Fibroblast of villous mesenchyme (primary cell): ENCODE data around the gene HTR3D. TPM values are rescaled to one million over a fixed set of nuclear protein-coding genes. Genes with fewer than 3 reads are reported as not detected.
"Not testable (repeated sequence)": the region's sequence is repeated elsewhere in the genome, so short reads cannot be mapped to it uniquely, and the experiment has no call there.

ENCODE experiments used
- DNase-seq: peaks from one replicate; pipeline ENCODE4 v3.0.0-alpha.2; 2010; ENCODE audit warnings: low read depth
- H3K4me3 ChIP-seq: 2 replicates; pipeline ENCODE4 v1.5.1; 2011; ENCODE audit warnings: low read depth, mild to moderate bottlenecking, low read length
- CTCF ChIP-seq: IDR thresholded peaks from 2 replicates; pipeline ENCODE4 v1.5.1; 2012; ENCODE audit warnings: low read depth, mild to moderate bottlenecking, low read length; ENCODE audit not compliant: insufficient read depth
- total RNA-seq: library from RNA; depleted of rRNA; stranded (reverse); fragments of >200 nt; gene quantifications from 2 replicates; pipeline ENCODE4 v1.2.3, GENCODE V29; 2012

Gene HTR3D
- total RNA-seq, 1 donor = not detected

- TF ChIP-seq CTCF = no peak
- H3K4me3 ChIP-seq = no peak overlapping the region
- DNase-seq = no peak
Observed at GRCh38 chr3:184067573-184068055, 36.1 kb downstream of the HTR3D start.

GRCh38 chr3:184068344-184068743, 36.8 kb downstream of the HTR3D start:
- no peak for TF ChIP-seq CTCF
- no peak overlapping the region for H3K4me3 ChIP-seq
- DNase-seq = no peak

DNA sequence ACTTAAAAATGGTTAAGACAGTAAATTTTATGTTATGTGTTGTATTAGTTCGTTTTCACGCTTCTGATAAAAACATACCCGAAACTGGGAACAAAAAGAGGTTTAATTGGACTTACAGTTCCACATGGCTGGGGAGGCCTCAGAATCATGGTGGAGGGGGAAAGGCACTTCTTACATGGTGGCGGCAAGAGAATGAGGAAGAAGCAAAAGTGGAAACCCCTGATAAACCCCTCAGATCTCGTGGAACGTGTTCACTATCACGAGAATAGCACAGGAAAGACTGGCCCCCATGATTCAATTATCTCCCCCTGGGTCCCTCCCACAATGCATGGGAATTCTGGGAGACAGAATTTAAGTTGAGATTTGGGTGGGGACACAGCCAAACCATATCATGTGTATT, 39.6 kb downstream of the HTR3D start:
- DNase-seq, H3K4me3 ChIP-seq: not testable (repeated sequence)

DNA sequence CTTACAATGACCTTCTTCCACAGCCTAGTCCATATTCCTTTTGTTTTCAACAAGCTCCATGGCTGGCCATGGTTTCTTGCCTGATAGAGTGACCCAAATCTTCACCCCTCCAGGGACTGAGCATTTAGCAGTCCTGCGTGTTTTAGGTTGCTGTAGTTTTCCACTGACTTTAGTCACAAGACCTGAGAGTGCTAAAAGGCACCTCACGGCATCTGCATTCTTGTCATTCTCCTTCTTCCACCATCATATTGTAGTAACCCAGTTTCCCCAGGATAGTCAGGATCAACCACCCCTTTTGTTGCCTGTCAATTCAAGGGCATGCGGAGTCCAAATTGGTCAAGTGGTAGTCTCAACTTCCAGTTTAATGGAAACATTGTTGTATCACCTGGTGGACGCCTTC, 42.1 kb downstream of the HTR3D start:
- H3K4me3 ChIP-seq = no peak overlapping the region
- DNase-seq = no peak
- TF ChIP-seq CTCF = no peak

GRCh38 chr3:184075901-184076300, 44.4 kb downstream of the HTR3D start:
- no peak overlapping the region for H3K4me3 ChIP-seq
- DNase-seq = no peak
- TF ChIP-seq CTCF = no peak

DNA sequence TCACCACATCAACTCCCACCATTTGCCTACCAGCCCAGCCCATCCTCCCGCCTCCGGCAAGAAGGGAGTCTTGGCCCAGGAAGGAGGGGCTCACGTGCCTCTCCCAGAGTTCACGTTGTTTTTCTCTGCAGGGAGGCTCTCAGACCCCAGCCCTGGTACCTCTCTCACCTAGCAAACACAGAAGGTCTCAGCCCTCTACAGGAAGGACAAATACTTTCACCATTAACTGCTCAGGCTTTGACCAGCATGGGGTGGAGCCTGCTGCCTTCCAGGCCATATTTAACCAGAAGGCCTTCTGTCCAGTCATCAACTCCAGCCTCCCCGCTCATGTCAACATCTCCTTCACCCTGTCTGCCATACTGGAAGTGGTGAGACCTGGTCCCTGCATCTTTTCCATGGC, 46.3 kb downstream of the HTR3D start:
- TF ChIP-seq CTCF = no peak
- DNase-seq = no peak
- H3K4me3 ChIP-seq = no peak overlapping the region

- no peak overlapping the region for H3K4me3 ChIP-seq
- peak; percentile 50 for DNase-seq
- TF ChIP-seq CTCF = no peak
Observed at GRCh38 chr3:184078851-184079250, 47.3 kb downstream of the HTR3D start.
